ENCODE measurements around the gene KIF26B.

KIF26B gene

DNA sequence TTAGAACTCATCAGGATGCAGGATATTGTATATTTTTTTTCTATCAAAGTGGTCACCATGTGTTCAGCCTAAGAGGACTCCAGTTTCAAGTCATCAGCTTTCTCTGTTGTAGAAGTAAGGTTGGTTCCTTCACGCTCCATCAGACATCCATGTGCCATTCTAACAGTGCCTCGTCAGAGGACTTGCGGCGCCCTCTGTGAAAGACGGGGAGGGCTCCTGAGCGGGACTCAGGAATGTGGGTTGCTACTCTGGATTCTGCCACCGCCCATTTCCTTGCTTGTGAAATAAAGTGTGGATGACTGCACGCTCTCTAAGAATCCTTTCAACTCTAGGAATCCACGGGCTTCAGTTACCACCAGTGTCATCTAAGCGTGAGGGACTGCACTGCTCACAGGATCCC lies 593.5 kb downstream of the KIF26B start:
- no peak for DNase-seq (ENCODE audit: low read depth in 2 of 2)

DNA sequence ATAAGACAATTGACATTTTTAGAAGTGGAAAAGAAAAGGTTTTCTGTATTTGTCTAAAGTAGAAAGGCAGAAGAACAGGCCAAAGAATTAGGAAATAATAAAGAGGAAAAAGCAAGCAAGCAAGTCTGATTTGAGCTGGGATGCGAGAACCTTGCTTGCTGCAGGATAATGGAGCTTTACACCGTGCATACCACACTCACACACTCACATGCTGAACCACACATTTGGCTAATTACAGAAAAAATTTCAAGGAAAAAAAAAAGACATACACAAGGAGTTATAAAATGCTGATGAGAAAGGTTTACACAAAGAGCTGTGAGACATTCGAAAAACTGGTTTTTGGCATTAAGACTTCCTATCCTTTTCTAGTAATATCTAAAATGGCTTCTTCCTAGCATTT lies 593.9 kb downstream of the KIF26B start:
- no peak for DNase-seq (ENCODE audit: low read depth in 2 of 2)

DNA sequence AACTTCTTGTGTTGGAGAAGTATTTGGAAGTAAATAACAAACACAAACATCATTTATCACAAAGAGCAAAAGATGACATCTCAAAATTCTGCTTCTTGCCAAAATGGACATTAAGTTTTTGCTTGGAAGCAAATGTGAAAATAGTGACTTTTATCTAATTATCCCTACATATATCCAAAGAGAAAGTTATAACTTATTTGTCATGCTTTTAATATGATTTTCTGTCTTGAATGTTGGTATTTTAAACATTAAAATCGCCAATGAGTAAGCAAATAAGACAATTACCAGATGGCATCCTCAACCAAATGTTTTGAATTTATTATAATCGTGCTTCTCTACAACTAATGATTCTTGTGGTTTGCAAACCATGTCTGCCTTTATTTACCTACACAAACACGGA lies 594.3 kb downstream of the KIF26B start:
- no peak for DNase-seq (ENCODE audit: low read depth in 2 of 2)

DNA sequence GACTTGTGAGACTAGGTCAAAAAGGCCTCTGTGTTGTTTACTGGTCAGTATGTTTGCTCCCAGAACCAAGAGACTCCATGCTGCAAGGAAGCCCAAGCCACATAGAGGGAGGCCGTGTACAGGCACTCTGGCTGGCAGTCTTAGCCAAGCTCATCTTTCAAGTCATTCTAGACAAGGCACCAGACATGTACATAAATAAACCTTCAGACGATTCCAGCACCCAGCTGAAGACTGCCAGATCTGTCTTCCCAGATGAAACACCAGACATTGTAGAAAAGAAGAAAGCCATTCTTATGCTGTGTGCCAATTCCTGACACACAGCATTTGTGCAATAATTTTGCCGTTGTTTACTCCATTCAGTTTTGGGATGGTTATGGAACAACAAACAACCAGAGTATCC lies 595.5 kb downstream of the KIF26B start:
- no peak for DNase-seq (ENCODE audit: low read depth in 2 of 2)

DNA sequence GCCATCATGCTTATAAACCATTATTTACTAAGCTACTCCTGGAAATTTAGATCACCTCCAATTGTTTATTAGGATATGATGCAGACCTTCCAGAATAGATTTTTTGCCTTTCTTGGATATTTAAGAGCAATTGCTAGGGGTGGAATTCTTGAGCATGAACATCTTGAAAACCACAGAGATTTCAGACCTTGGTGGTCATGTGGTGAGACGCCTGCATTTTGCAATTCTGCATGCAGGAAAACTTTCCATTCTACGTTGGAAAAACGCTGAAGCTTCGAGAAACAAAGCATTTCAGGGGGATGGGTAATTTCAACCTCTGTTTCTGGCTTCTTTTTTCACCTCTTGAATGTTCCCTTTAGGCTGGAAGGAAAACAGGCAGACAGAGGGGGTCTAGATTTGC lies 596.3 kb downstream of the KIF26B start:
- DNase-seq (ENCODE audit: low read depth in 2 of 2) = no peak

DNA sequence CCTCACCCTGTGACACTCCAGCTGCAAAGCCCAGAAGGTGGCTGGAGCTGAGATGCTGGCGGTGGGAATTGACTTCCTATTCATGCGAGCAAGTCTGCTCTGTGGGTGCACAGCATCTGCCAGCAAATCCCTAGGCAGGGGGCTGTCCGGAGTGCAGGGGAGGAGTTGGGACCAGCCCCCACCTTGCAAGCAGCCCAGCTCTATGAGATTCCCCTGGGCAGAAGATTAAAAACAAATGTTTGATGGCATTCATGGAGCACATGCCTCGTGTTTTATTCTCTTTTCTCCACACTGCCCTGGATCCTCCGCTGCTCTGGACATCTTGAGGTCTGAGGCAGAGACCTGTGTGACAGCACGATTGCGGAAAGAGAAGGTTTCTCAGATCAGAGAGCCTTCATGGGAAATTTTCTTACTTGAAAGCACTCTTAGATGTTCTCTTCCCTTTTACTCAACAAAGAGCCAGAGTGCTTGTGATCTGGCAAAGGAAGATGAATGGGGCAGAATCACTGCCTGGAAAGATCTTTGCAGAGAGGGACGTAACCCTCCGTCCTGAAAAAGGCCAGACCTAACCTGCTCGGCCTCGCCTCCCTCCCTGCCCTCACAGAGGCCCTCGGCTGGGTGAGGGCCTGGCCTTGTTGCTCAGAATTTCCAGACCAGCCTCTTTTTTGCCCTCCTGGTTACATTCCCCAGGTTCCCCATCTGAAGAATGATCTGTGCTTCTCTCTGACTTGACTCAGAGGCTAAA lies 597.1 kb downstream of the KIF26B start:
- no peak for DNase-seq (ENCODE audit: low read depth in 2 of 2)

DNA sequence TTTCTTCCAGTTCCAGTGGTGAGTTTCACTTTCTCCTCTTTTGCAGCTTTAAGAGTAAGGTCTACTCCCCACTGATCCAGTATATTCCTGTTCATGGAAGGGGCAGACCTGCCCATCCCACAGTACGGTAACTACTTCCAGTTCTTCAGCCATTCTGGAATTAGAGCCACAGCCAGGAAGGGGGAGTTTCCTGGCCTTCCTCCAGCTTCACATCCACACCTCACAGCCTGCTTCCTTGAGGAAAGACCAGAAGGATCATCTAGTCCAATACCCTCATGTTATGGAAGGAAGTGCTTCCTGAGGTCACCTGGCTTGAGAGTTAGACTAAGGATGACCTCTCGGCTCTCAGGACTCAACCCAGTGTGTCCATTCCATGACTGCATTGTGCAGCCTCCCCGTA lies 597.8 kb downstream of the KIF26B start:
- DNase-seq (ENCODE audit: low read depth in 2 of 2) = no peak

DNA sequence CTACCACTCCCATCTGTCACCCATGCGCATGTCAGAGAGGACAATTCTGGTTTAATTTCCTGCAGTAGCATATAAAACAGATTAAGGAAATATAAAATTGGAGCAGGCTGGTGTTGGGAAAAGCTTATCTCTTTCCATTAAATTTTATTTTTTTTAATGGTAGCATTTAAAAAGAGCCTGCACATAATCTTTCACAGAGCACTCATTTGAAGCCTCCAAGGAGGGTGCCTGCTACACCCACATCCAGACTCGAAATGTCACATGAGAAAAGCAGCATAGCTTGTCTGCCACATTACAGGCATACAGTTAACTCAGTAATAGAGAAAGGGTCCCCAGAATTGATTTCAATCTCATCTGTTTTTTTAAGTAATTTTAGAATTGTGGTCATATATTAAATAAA lies 599.0 kb downstream of the KIF26B start:
- DNase-seq (ENCODE audit: low read depth in 2 of 2) = no peak

DNA sequence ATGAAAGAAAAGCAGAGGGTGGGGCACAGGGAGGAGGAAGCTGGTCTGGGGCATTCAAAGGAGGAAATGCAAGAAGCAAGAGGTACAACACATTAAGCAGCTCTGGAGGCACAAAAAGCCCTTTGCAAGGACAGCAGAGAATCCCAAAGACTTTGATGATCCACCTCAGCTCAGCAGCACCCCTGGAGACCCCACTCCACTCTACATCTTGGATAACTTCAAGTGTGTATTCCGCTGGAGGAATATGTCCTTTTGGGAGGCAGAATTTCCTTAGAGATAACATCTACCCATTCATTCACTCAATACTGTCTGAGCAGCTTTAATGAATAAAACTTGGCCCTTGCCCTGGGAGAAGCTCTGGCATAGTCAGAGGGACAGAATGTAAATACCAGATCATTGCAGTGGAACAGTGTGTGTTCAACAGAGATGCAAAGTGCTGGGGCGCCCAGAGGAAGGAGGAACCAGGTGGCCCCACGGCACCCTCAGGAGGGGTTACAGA lies 599.7 kb downstream of the KIF26B start:
- DNase-seq (ENCODE audit: low read depth in 2 of 2) = no peak

All from stimulated activated CD4-positive, alpha-beta T cell treated with anti-CD3 and anti-CD28 coated beads, Interleukin-1b, Interleukin-23, amount 100 ng/mL, for 4 hours (primary cell).